GM19193 (cell line): ENCODE data around the gene LCN1.

ENCODE experiments used
- POLR2A ChIP-seq: IDR thresholded peaks from 4 replicates; pipeline ENCODE4 v1.6.1; 2011; ENCODE audit not compliant: insufficient read depth, insufficient read length; ENCODE audit errors: extremely low read depth

Gene LCN1

DNA sequence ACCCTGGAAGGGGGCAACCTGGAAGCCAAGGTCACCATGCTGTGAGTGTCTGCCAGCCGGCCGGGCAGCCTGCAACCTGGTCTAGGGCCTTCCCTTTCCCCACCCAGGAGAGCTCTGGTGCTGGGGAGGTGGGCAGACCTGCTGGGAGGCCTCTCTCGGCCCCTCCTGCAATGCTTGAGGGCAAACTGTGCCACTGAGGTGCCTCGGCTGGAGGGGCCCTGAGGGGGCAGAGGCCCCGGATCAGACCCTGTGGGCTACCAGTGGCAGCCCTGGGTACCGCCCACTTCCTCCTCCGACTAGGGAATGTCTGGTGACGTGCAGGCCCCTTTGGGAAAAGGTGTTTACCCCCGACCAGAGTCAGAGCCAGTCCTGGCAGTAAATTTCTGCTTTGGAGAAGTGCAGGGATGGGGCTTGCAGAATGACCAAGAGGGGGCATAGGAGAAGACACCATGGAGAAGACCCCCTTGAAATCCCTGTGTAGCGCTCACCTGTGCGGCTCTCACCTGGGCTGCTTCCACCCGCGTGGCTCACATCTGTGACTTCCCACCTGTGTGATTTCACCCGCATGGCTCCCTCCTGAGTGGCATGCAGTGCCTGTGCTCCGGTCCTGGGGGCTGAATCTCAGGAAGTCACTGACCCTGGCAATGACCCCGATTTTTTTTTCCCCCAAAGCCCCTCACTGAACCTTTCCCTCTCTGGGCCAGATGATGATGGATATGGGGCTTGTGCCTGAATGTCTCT lies 1.1 kb downstream of the LCN1 start:
- no peak for TF ChIP-seq POLR2A

DNA sequence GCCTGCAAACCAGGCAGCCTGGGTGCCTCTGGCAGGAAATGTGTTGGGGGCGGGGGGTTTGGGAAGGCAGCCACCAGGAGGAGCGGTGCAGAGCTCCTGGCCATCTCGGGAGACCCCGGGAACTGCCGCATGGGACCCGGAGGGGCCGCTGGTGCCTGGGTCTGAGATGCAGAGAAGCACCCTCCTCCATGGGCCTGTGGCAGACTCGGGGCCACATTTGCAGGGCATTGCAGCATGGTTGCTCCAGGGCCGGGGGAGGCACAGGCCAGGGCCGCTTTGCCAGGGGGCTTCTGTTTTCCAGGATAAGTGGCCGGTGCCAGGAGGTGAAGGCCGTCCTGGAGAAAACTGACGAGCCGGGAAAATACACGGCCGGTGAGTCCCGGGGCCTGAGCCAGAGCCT lies 1.7 kb downstream of the LCN1 start:
- TF ChIP-seq POLR2A: no peak

DNA sequence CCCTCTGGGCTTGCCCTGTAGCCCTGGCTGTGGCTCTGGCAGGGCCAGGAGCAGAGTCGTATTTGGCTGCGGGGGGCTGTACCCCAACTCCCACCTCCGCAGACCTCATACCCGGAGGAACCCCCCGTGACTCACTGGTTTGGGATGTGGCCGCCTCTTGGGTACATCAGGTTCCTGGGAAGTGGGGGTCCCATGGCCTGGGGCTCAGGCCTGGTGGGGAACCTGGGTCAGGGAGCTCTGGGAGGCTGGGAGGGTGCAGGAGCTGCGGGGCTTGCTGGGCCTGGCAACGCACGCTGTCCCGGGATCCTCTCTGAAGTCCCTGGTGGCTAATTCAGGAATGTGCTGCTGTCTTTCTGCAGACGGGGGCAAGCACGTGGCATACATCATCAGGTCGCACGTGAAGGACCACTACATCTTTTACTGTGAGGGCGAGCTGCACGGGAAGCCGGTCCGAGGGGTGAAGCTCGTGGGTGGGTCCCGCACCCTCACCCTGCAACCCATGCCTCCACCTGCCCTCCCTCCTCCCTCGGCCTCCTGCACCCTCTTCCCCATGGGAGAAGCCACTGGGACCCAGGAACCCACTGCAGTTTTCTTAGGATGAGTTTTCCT lies 2.4 kb downstream of the LCN1 start:
- no peak for TF ChIP-seq POLR2A

DNA sequence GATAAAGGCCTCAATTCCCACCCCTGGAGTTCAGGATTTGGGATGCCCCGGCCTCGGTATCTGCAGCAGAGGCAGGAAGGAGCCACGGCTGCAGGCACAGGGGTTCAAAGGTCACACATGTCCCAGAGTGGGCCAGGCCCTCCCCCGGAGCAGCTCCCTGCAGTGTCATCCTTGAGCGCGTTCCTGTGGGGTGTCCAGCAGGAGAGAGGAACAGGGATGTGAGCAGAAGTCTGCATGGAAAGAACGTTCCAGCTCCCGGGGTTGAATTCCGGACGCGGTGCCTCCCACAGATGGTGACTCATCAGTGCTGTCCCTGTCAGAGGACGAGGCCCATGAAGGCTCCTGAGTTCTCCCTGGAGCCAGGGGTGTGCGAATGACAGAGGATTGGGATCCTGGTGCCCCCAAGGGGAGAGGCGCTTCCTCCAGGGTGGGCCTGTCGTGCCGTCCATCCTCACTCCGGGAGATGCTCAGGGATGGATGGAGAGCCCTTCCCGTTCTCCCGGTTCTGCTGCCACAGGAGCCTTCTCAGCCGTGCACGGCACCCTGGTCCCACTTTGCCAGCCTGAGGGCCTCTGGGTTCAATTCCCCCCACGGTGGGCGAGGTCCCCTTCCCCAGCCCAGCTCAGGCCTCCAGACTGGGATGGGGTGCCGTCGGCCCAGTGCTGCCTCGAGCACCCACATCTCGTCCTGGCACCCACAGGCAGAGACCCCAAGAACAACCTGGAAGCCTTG lies 3.1 kb downstream of the LCN1 start:
- TF ChIP-seq POLR2A: no peak

DNA sequence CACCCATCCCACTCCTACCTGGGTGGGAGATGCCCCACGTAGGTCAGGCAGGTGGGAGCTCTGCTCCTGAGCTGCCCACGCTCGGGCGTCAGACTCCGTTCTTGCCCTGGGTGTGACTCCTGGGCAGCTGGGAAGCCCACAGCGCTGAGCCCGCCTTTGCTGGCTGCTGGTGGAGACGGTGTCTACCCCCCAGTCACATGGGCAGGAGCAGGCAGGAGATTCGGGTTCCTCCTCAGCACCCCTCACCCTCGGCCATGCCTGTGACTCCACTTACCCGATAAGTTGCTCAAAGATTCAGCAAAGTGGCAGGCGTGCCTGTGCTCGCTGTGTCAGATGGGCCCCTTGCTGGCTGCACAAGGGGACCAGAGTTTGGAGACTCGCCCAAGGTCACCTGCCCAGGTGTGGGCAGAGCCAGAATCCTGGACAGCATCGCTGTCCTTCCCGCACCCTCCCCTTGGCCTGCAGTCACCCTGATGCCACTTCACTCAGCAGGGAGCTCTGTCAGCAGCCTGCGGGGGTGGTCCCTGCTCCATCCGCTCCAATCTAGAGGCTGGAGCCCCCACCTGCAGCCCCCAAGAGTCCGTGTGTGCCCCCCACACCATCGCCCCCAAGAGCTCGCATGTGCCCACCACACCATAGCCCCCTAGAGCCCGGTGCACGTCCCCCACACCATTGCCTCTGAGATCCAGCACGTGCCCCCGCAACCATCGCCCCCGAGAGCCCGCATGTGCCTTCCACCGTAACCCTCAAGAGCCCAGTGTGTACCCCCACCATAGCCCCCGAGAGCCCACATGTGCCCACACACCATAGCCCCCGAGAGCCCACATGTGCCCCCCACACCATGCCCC lies 4.2 kb downstream of the LCN1 start:
- no peak for TF ChIP-seq POLR2A

DNA sequence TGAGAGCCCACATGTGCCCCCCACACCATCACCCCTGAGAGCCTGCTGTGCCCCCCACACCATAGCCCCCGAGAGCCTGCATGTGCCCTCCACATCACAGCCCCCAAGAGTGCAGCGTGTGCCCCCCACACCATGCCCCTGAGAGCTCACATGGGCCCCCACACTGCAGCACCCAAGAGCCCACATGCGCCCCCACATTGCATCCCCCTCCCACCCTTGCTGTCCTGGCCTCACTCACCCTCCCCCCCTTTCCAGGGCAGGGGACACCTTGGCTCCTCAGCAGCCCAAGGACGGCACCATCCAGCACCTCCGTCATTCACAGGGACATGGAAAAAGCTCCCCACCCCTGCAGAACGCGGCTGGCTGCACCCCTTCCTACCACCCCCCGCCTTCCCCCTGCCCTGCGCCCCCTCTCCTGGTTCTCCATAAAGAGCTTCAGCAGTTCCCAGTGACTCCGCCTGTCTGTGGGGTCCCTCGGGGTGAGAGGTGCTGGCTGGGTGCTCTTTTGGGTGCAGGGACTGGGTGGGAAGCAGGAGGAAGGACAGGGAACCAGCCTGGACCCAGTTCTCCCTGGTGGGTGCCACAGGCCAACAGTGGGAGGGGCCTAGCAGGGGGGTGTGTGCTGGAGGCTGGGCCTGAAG lies 5.0 kb downstream of the LCN1 start:
- no peak for TF ChIP-seq POLR2A

DNA sequence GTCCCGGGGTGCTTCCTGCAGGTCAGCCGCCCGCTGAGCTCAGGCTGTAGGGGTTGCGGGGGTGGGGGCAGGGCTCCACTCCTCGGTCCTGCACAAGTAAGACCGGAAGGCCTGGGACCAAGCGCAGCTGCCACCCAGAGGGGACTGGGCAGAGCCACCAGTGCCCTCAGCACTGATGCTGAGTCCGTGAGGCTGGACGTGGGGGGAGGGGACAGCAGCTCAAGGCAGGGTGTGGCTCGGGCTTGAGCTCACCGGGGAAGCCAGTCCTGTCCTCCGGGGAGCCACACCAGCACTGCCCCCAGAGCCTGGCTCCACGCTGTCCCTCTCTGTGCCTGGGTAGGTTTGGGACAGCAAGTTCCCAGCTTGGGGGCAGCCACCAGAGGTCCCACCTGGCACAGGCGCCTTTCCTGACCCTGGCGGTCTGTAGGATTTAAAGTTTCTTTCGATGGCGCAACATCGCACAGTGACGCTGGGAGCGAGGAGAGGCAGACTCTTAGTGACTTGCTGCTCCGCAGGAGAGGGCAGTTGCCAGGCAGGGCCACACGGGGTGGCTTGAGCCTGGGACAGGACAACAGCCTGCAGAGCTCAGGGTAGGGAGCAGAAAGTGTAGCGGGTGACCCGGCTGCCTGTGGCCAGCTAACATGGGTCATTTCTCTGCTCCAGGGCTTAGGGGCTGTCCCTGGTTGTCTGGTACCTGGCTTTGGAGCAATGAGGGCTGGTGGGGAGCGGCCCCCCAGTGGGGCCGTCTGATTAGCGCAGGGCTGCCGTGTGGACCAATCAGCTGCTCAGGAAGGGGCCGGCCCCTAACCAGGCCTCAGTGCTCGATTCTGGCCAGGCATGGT lies 5.7 kb downstream of the LCN1 start:
- TF ChIP-seq POLR2A: no peak

DNA sequence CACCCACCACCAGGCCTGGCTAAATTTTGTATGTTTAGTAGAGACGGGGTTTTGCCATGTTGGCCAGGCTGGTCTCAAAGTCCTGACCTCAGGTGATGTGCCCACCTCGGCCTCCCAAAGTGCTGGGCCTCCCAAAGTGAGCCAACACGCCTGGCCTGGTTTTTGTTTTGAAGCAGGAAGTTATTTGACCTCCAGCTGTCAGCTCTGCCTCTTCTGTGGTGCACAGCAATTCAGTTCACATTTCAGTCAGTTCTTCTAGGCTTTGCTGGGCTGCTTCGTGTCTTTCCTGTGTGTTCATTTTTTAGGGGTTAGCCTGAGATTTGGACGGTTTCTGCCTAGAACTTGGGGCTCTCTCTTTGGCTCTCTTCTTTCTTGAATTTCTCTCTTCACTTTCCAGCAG lies 8.9 kb downstream of the LCN1 start:
- no peak for TF ChIP-seq POLR2A

DNA sequence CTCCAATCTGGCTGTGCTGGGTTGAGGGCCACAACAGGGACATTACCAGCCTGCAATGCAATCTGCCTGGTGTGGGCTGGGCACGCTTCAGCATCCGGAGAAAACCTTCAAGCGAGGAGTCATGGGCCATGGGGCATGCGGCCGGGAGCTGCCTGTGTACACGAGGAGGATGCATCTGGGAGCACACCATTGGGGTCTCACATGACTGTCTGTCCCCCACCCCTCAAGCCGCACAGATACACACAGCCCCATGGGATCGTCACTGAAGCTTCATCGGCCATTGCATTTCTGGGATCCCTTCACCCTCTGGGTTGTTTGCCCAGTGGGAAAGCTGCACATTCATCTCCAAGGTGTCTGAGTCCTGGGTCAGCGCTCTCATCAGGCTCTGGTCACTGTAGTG lies 9.9 kb downstream of the LCN1 start:
- TF ChIP-seq POLR2A: no peak

DNA sequence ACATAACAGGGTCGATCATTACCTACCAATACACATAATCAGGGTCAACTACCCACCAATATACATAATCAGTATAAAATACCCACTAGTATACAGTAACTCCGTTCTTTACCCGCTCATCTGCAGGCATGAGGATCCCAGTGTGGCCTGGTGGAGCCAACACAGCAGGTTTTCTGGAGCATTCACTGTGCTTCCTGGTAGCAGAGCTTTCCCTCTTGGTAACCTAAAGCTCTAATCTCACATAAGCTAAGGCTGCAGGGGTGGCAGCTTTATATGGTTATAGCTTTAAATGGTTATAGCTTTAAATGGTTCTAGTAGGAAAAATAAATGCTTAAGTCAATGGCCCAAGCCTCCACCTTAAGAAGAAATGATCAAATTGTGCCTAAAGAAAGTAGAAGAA lies 11.9 kb downstream of the LCN1 start:
- TF ChIP-seq POLR2A: no peak

DNA sequence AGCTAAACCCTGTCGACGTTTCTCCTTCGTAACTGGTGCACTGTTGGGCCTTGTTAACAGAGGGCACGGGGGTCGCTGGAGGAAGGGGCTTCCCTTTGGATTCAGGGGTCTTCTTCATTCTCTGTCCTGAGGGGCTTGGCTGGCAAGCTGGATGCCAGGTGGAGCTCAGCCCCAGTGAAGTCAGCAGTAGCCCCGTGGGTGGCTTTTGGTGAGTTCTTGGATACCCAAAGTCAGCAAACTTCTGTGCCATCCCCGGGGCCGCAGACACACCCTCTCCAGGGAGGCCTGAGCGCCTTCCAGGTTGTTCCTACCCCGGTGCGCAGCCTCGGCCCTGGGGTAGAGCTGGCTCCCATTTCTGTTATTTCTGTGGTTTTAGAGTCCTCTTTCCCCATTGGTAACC lies 12.4 kb downstream of the LCN1 start:
- TF ChIP-seq POLR2A: no peak

DNA sequence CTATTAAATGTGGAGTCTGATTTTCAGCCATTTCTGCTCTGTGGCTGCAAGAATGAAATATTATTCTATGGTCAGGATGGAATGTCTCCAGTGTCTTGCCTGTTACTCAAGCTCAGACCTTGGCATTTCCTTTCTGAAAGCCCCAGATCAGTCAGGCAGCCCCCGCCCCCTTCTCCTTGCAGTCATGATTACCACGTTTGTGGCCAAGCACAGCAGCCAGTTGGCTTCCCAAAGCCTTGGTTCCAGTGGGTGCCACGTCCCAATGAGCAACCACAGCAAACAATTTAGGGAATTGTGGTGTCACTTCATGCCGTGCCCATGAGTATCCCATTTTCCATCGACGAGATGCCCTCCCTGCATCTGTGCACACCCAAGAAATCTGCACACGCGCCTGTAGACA lies 15.0 kb downstream of the LCN1 start:
- no peak for TF ChIP-seq POLR2A

DNA sequence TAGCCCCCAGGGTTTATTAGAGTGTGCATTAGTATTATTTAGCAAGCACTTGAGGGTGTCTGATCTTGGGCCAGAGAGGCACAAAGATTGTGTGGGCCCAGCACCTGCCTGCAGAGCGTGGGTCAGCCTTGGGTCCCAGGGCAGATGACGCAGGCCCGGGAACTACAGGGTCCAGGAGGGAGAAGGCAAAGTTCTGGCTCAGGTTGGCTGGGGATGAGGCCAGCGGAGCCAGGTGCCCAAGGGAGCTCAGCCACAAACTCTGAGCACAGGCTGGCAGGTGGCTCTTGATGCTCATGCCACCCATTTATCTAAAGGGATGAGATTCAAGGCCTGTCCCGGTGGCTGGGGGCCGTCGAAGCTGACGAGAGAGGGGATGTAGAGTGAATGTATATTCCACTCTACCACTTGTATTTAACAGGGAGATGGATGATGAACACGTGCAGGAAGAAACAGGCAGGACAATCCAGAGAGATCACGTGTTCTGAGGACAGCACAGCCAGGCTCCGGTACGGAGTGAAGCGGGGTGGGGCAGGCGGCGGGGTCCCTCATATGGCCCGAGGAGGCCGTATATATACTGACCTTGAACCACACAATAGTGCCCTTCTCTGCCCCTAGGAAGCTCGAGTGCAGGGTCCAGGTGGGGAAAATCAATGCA lies 23.9 kb downstream of the LCN1 start:
- TF ChIP-seq POLR2A: no peak
